H9 (cell line): ENCODE results near the gene TLK1. TPM values are rescaled to one million over a fixed set of nuclear protein-coding genes. Genes with fewer than 3 reads are reported as not detected.

Source experiments
- DNase-seq: peaks from one replicate; pipeline ENCODE4 v3.0.0-alpha.2; 2017
- H2AFZ ChIP-seq: one replicate; pipeline ENCODE4 v1.6.1; 2013; ENCODE audit warnings: mild to moderate bottlenecking, low read length, control low read depth, moderate library complexity
- H2AK5ac ChIP-seq: 2 replicates; pipeline ENCODE4 v1.6.1; 2013; ENCODE audit warnings: low read length, control low read depth, mixed read lengths; ENCODE audit not compliant: insufficient read length
- H2BK120ac ChIP-seq: one replicate; pipeline ENCODE4 v1.6.1; 2013; ENCODE audit warnings: low read depth, mild to moderate bottlenecking, low read length, control low read depth, inconsistent platforms; ENCODE audit not compliant: poor library complexity, severe bottlenecking
- H2BK12ac ChIP-seq: 2 replicates; pipeline ENCODE4 v1.6.1; 2013; ENCODE audit warnings: low read length, control low read depth, mixed read lengths, low read depth; ENCODE audit not compliant: insufficient read length
- H2BK15ac ChIP-seq: 2 replicates; pipeline ENCODE4 v1.6.1; 2013; ENCODE audit warnings: low read depth, low read length, control low read depth
- H2BK20ac ChIP-seq: one replicate; pipeline ENCODE4 v1.6.1; 2013; ENCODE audit warnings: low read depth, mild to moderate bottlenecking, low read length, control low read depth, inconsistent platforms; ENCODE audit not compliant: poor library complexity, severe bottlenecking
- H2BK5ac ChIP-seq: 2 replicates; pipeline ENCODE4 v1.6.1; 2013; ENCODE audit warnings: low read length, control low read depth, mixed read lengths; ENCODE audit not compliant: insufficient read length
- H3K14ac ChIP-seq: 2 replicates; pipeline ENCODE4 v1.6.1; 2013; ENCODE audit warnings: low read length, control low read depth; ENCODE audit not compliant: insufficient read depth
- H3K18ac ChIP-seq: 2 replicates; pipeline ENCODE4 v1.6.1; 2013; ENCODE audit warnings: low read depth, mild to moderate bottlenecking, mixed read lengths, low read length, control low read depth; ENCODE audit not compliant: insufficient read length
- H3K23ac ChIP-seq: 2 replicates; pipeline ENCODE4 v1.6.1; 2013; ENCODE audit warnings: low read length, control low read depth, mixed read lengths, low read depth; ENCODE audit not compliant: insufficient read length
- H3K23me2 ChIP-seq: 2 replicates; pipeline ENCODE4 v1.6.1; 2013; ENCODE audit warnings: low read depth, mild to moderate bottlenecking, mixed read lengths, low read length, control low read depth; ENCODE audit not compliant: insufficient read length, poor library complexity, severe bottlenecking
- H3K27ac ChIP-seq: 2 replicates; pipeline ENCODE4 v1.5.1; 2013; ENCODE audit warnings: low read length, control low read depth, mixed read lengths, low read depth; ENCODE audit not compliant: insufficient read length
- H3K27me3 ChIP-seq: 2 replicates; pipeline ENCODE4 v1.6.1; 2013; ENCODE audit warnings: low read length, control low read depth, inconsistent platforms; ENCODE audit not compliant: insufficient read depth
- H3K4ac ChIP-seq: 2 replicates; pipeline ENCODE4 v1.6.1; 2013; ENCODE audit warnings: low read depth, mild to moderate bottlenecking, control low read depth, inconsistent platforms, low read length, moderate library complexity
- H3K4me1 ChIP-seq: 2 replicates; pipeline ENCODE4 v1.6.1; 2013; ENCODE audit warnings: low read length, control low read depth, inconsistent platforms; ENCODE audit not compliant: insufficient read depth
- H3K4me2 ChIP-seq: 2 replicates; pipeline ENCODE4 v1.6.1; 2013; ENCODE audit warnings: low read length, control low read depth, mixed read lengths; ENCODE audit not compliant: insufficient read length, insufficient read depth
- H3K56ac ChIP-seq: 2 replicates; pipeline ENCODE4 v1.6.1; 2013; ENCODE audit warnings: low read depth, mild to moderate bottlenecking, mixed read lengths, low read length, control low read depth; ENCODE audit not compliant: insufficient read length
- H3K79me1 ChIP-seq: 2 replicates; pipeline ENCODE4 v1.6.1; 2013; ENCODE audit warnings: low read depth, mild to moderate bottlenecking, moderate library complexity, low read length, control low read depth, inconsistent platforms; ENCODE audit not compliant: insufficient read depth, poor library complexity, severe bottlenecking
- H3K79me2 ChIP-seq: 2 replicates; pipeline ENCODE4 v1.6.1; 2013; ENCODE audit warnings: low read length, control low read depth, inconsistent platforms; ENCODE audit not compliant: insufficient read depth
- H3K9ac ChIP-seq: 2 replicates; pipeline ENCODE4 v1.6.1; 2013; ENCODE audit warnings: low read length, control low read depth, mixed read lengths; ENCODE audit not compliant: insufficient read length; ENCODE audit errors: extremely low read depth
- H3K9me3 ChIP-seq: one replicate; pipeline ENCODE4 v1.6.1; 2013; ENCODE audit warnings: low read depth, low read length, inconsistent platforms; ENCODE audit not compliant: control insufficient read depth
- H3T11ph ChIP-seq: one replicate; pipeline ENCODE4 v1.6.1; 2013; ENCODE audit warnings: mild to moderate bottlenecking, low read length, control low read depth, inconsistent platforms
- H4K20me1 ChIP-seq: one replicate; pipeline ENCODE4 v1.6.1; 2013; ENCODE audit not compliant: control insufficient read depth, insufficient read length, insufficient read depth
- H4K5ac ChIP-seq: 2 replicates; pipeline ENCODE4 v1.6.1; 2013; ENCODE audit warnings: low read depth, mild to moderate bottlenecking, mixed read lengths, low read length, control low read depth; ENCODE audit not compliant: insufficient read length
- H4K8ac ChIP-seq: replicated peaks from 2 replicates; pipeline ENCODE4 v1.6.1; 2013; ENCODE audit warnings: low read length, control low read depth, mixed read lengths, low read depth; ENCODE audit not compliant: insufficient read length
- H4K91ac ChIP-seq: 2 replicates; pipeline ENCODE4 v1.6.1; 2013; ENCODE audit warnings: low read depth, mild to moderate bottlenecking, moderate library complexity, mixed read lengths, low read length, control low read depth; ENCODE audit not compliant: insufficient read length
- H3K27ac Mint-ChIP-seq, 3 experiments: 2 replicates in 2 of 3; 3 replicates in 1 of 3; pipeline ENCODE4 v1.8.0; 2020 to 2021; ENCODE audit warnings: mixed read lengths in 3 of 3, mild to moderate bottlenecking in 1 of 3, moderate library complexity in 1 of 3
- H3K27me3 Mint-ChIP-seq: 2 replicates; pipeline ENCODE4 v1.8.0; 2021; ENCODE audit warnings: low read depth, mild to moderate bottlenecking, moderate library complexity, mixed read lengths
- H3K36me3 Mint-ChIP-seq, 3 experiments: 2 replicates in 2 of 3; 3 replicates in 1 of 3; pipeline ENCODE4 v1.8.0; 2020 to 2021; ENCODE audit warnings: low read depth in 3 of 3, mixed read lengths in 3 of 3; ENCODE audit not compliant: insufficient read depth in 1 of 3
- H3K4me1 Mint-ChIP-seq, 2 experiments: 2 replicates each; pipeline ENCODE4 v1.8.0; 2020; ENCODE audit warnings: mixed read lengths in 2 of 2
- H3K4me3 Mint-ChIP-seq, 2 experiments: 2 replicates in 1 of 2; 3 replicates in 1 of 2; pipeline ENCODE4 v1.8.0; 2020 to 2021; ENCODE audit warnings: mild to moderate bottlenecking in 2 of 2, mixed read lengths in 2 of 2, moderate library complexity in 1 of 2
- H3K9me3 Mint-ChIP-seq, 2 experiments: 2 replicates in 1 of 2; 3 replicates in 1 of 2; pipeline ENCODE4 v1.8.0; 2020; ENCODE audit warnings: mild to moderate bottlenecking in 2 of 2, mixed read lengths in 2 of 2, moderate library complexity in 1 of 2
- CTCF ChIP-seq: fragments of 200-600 bp; sonication (generic); conservative IDR thresholded peaks from 3 replicates; pipeline ENCODE4 v1.8.0; 2021; ENCODE audit warnings: antibody characterized with exemption, mild to moderate bottlenecking
- WGBS: extraction: QIAGEN DNeasy Blood & Tissue Kit; methylation state at CpG from one replicate; pipeline ENCODE4 v1.1.7; 2013; ENCODE audit warnings: missing lambda C conversion rate, low lambda C conversion rate, mixed read lengths; ENCODE audit not compliant: insufficient read length; ENCODE audit errors: extremely low coverage; 5-methylcytosine and 5-hydroxymethylcytosine counted together
- total RNA-seq: library from RNA; stranded (reverse); gene quantifications from 2 replicates; pipeline ENCODE4 v1.2.1, GENCODE V29; 2021

Gene TLK1
- total RNA-seq, 1 experiment from 2014 or later, result 112 TPM

GRCh38 chr2:170950221-170950761, 210.4 kb downstream of the TLK1 start:
- Histone ChIP-seq H2BK5ac (no peak overlapping the region), H3T11ph (no peak overlapping the region), H2BK120ac (no peak overlapping the region), H3K79me1 (peaks cover 3% of the 10 kb centered on the region), H4K8ac (no peak overlapping the region), H3K23ac (no peak overlapping the region), H2BK12ac (no peak overlapping the region), H3K27ac (no peak overlapping the region), H2BK15ac (no peak overlapping the region), H2BK20ac (no peak overlapping the region), H3K27me3 (no peaks in the 10 kb centered on the region), H3K18ac (no peak overlapping the region), H4K5ac (no peak overlapping the region), H3K14ac (no peak overlapping the region), H2AK5ac (no peak overlapping the region), H3K4ac (no peak overlapping the region), H3K9ac (no peak overlapping the region), H3K23me2 (no peaks in the 10 kb centered on the region), H3K56ac (no peak overlapping the region), H4K91ac (no peak overlapping the region), H3K79me2 (peaks cover 4% of the 10 kb centered on the region; the same call in 1 of the 2 replicates), H3K4me2 (no peak overlapping the region), H3K4me1 (no peaks in the 10 kb centered on the region), H2AFZ (no peak overlapping the region), H3K9me3 (no peaks in the 10 kb centered on the region), H4K20me1 (no peaks in the 10 kb centered on the region)
- H3K36me3 Mint-ChIP-seq, result peaks cover 45 to 65% (median 57%) of the 10 kb centered on the region in 3 experiments
- H3K4me1 Mint-ChIP-seq, result no peaks in the 10 kb centered on the region
- H3K9me3 Mint-ChIP-seq, result no peaks in the 10 kb centered on the region
- no peak for DNase-seq
- no peak for TF ChIP-seq CTCF
- H3K27ac Mint-ChIP-seq, result no peak overlapping the region
- H3K4me3 Mint-ChIP-seq, result no peak overlapping the region
- no peaks in the 10 kb centered on the region for H3K27me3 Mint-ChIP-seq
- no CpG with 5 or more reads among the region's 4 CpGs for WGBS
